ENCODE data around the gene PFKFB1.

Gene PFKFB1

GRCh38 chrX:54920610-54921426, 73.2 kb downstream of the PFKFB1 start, which contains the start of gene TRO:
TRO (plus strand) TSS chrX:54920824; CDS start chrX:54922247, 1,423 bp downstream.
- no peak for DNase-seq

DNA sequence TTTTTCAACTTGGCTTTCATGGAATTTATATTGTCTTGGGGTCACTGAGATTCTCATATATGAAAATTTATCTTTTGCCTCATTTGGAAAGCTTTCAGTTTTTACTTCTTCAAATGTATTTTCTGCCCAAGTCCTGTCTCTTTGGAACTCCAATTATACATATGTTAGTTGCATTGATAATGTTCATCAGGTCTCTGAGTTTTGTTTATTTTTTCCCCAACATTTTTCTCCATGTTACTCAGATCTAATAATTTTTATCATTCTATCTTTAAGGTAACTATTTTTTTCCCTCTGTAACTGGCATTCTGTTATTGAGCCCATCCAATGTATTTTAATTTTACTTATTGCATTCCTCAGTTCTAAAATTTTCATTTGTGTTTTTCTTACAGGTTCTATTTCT, 84.0 kb downstream of the PFKFB1 start:
- no peak for DNase-seq

- no peak for DNase-seq
Observed at GRCh38 chrX:54894159-54894558, 99.8 kb downstream of the PFKFB1 start.

- no peak for DNase-seq
Observed at GRCh38 chrX:54891573-54891972, 102.4 kb downstream of the PFKFB1 start.

DNA sequence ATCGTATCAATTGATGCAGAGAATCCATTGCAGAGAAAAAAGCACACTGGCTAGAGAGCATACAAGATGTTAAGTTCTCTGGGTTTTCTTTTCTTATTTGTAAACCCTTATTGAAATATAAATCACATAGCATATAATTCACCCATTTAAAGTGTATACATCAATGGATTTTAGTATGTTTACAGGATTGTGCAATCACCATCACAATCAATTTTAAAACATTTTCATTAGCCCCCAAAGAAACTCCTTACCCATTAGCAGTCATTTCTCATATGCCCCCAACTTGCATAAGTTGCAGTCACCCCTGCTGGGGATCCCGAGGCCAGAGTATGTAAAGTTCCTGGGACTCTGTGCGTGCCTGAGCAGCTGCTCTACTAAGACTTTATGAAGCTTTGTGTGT, 108.2 kb downstream of the PFKFB1 start:
- no peak for DNase-seq

All from NCI-H2029 treated with DMSO at 0.1 percent for 48 hours (cell line).